T-helper 17 cell (primary cell): ENCODE results near the gene CPA5. TPM values are rescaled to one million over a fixed set of nuclear protein-coding genes. Genes with fewer than 3 reads are reported as not detected.

Experiments
- ATAC-seq: fragments of 150-1000 bp; cut with Tn5 transposase; 2 replicates; pipeline ENCODE4 v1.10.0; 2021; ENCODE audit warnings: mild to moderate bottlenecking, moderate library complexity
- DNase-seq, 3 donors: peaks; one replicate each; pipeline versions ENCODE4 v3.0.0 to v3.0.0-alpha.2; 2020 to 2021
- H3K9me3 ChIP-seq: one replicate; pipeline ENCODE4 v1.7.0; 2013; ENCODE audit warnings: low read length, mild to moderate bottlenecking; ENCODE audit not compliant: control insufficient read depth, poor library complexity, severe bottlenecking
- H3K27ac Mint-ChIP-seq: one replicate; pipeline ENCODE4 v1.8.0; 2022; ENCODE audit warnings: mild to moderate bottlenecking, moderate library complexity, mixed read lengths
- H3K27me3 Mint-ChIP-seq: one replicate; pipeline ENCODE4 v1.8.0; 2022; ENCODE audit warnings: mixed read lengths
- H3K36me3 Mint-ChIP-seq: one replicate; pipeline ENCODE4 v1.8.0; 2022; ENCODE audit warnings: low read depth, mixed read lengths
- H3K4me1 Mint-ChIP-seq: one replicate; pipeline ENCODE4 v1.8.0; 2022; ENCODE audit warnings: mild to moderate bottlenecking, mixed read lengths
- H3K4me3 Mint-ChIP-seq: one replicate; pipeline ENCODE4 v1.8.0; 2022; ENCODE audit warnings: mild to moderate bottlenecking, moderate library complexity, mixed read lengths
- total RNA-seq, 4 donors: library from RNA in 2 of 4; stranded (reverse) in 2 of 4; gene quantifications; one replicate each; pipeline ENCODE4 v1.2.3 and lab custom pipeline; 2022 to 2026

CPA5 gene, protein sequence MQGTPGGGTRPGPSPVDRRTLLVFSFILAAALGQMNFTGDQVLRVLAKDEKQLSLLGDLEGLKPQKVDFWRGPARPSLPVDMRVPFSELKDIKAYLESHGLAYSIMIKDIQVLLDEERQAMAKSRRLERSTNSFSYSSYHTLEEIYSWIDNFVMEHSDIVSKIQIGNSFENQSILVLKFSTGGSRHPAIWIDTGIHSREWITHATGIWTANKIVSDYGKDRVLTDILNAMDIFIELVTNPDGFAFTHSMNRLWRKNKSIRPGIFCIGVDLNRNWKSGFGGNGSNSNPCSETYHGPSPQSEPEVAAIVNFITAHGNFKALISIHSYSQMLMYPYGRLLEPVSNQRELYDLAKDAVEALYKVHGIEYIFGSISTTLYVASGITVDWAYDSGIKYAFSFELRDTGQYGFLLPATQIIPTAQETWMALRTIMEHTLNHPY
- total RNA-seq (10 to 100 TPM in 1 of 2 donors, 1 to 10 TPM in 1; 2.5 to 11.5 TPM), total RNA-seq (lab: John Stamatoyannopoulos, UW) (0 to 1.4 reads per million in 2 donors)

DNA sequence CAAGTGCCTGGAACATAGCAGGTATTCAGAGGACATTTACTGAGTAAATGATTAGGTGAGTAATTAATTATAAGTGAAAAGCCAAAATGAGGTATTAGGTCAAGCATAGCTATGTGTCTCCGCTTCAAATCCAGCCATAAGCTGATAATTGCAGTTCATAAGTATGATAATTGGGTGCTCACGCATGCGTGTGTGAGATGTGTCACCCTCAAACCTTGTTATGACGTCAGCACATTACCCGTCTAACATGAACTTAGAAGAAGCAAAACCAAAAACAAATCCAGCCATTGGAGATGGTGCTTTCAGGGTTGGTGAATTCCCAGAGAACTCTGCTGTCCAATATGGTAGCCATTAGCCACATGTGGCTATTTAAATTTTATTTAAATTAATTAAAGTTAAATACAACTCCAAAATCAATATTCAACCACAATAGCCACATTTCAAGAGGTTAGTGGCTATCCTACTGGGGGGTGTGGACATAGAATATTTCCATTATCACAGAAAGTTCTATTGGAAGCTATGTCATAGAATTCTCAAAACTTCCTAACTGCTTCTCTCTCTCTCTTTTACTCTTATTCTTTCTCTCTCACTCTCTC, at the start of gene CPA5:
Gene CPA5, plus strand, starts transcription at position 546 of the 596 bp plus-strand sequence. CDS start 1,670 bp downstream, outside the sequence.
- no peak for ATAC-seq
- Mint-ChIP-seq H3K36me3 (no peaks in the 10 kb centered on the region), H3K27ac (no peak within 1 kb of the TSS), H3K4me1 (no peaks in the 10 kb centered on the region), H3K27me3 (peaks cover 6% of the 10 kb centered on the region), H3K4me3 (no peak within 1 kb of the TSS)
- no peak for DNase-seq
- H3K9me3 ChIP-seq = no peaks in the 10 kb centered on the region

GRCh38 chr7:130296221-130296951, 48.2 kb upstream of the CPA5 start:
- H3K4me1 Mint-ChIP-seq = peaks cover 2% of the 10 kb centered on the region
- H3K36me3 Mint-ChIP-seq = no peaks in the 10 kb centered on the region
- no peak overlapping the region for H3K27ac Mint-ChIP-seq
- no peak overlapping the region for H3K4me3 Mint-ChIP-seq
- DNase-seq (no peak), ATAC-seq (no peak)
- H3K9me3 ChIP-seq = no peaks in the 10 kb centered on the region
- peaks cover 24% of the 10 kb centered on the region for H3K27me3 Mint-ChIP-seq

DNA sequence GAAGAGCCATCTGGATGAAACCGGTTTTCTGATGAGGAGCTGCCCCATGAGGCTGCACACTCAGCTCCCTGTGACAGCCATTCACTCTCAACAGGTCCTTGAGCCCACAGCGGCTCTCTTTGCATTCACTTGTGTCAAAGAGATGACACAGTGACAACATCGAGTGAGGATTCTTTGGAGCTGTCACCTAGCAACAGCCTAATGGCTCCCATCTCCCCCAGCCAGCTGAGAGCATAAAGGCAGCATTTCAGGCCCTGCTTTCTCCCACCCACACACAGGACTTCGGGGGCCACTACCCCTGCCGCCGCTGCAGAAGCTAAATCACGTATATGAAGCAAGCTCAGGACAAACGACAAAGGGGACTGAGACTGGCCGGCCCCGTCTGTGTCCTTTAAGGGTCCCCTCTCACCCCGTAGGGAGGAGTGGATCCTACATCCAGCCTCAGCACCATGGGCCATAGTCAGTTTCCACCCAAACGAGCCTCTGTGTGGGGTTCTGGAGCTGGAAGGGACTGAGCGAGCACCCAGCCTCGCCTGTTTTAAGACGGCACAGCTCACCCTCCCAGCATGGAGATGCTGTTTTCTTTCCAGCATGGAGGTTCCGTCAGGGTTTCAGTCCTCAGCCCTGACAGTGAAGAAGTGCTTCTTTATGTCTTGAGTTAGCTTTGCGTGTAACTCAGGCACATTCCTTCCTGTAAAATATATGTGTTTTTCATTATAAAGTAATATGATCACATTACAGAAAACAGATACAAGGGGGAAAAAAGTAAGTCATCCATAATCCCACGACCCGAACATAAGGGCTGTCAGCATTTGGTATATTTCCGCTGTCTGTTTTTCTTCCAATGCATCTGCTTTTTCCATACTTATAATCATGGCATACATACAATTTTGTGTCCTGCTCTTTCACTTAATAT, 46.7 kb upstream of the CPA5 start:
- no peaks in the 10 kb centered on the region for H3K9me3 ChIP-seq
- H3K36me3 Mint-ChIP-seq = no peaks in the 10 kb centered on the region
- ATAC-seq (no peak), DNase-seq (no peak)
- peaks cover 2% of the 10 kb centered on the region for H3K4me1 Mint-ChIP-seq
- H3K4me3 Mint-ChIP-seq = no peak overlapping the region
- peaks cover 28% of the 10 kb centered on the region for H3K27me3 Mint-ChIP-seq
- H3K27ac Mint-ChIP-seq = no peak overlapping the region

GRCh38 chr7:130298544-130299326, 45.9 kb upstream of the CPA5 start:
- no peak overlapping the region for H3K27ac Mint-ChIP-seq
- ATAC-seq = no peak
- H3K27me3 Mint-ChIP-seq = peaks cover 31% of the 10 kb centered on the region
- H3K9me3 ChIP-seq = no peaks in the 10 kb centered on the region
- H3K4me3 Mint-ChIP-seq = no peak overlapping the region
- H3K4me1 Mint-ChIP-seq = peaks cover under 1% of the 10 kb centered on the region
- no peaks in the 10 kb centered on the region for H3K36me3 Mint-ChIP-seq
- DNase-seq = no peak

- ATAC-seq (no peak), DNase-seq (no peak)
- H3K4me3 Mint-ChIP-seq = no peak overlapping the region
- H3K4me1 Mint-ChIP-seq = no peaks in the 10 kb centered on the region
- peaks cover 39% of the 10 kb centered on the region for H3K27me3 Mint-ChIP-seq
- no peak overlapping the region for H3K27ac Mint-ChIP-seq
- no peaks in the 10 kb centered on the region for H3K9me3 ChIP-seq
- no peaks in the 10 kb centered on the region for H3K36me3 Mint-ChIP-seq
These were observed 44.8 kb upstream of the CPA5 start for GRCh38 chr7:130299866-130300265.

GRCh38 chr7:130301501-130302020, 43.1 kb upstream of the CPA5 start:
- Mint-ChIP-seq H3K27me3 (peaks cover 26% of the 10 kb centered on the region), H3K4me1 (no peaks in the 10 kb centered on the region), H3K36me3 (no peaks in the 10 kb centered on the region), H3K4me3 (no peak overlapping the region), H3K27ac (no peak overlapping the region)
- DNase-seq = no peak
- no peaks in the 10 kb centered on the region for H3K9me3 ChIP-seq
- ATAC-seq = no peak

- peaks cover 26% of the 10 kb centered on the region for H3K27me3 Mint-ChIP-seq
- H3K4me3 Mint-ChIP-seq = no peak overlapping the region
- no peaks in the 10 kb centered on the region for H3K36me3 Mint-ChIP-seq
- no peaks in the 10 kb centered on the region for H3K9me3 ChIP-seq
- DNase-seq = no peak
- H3K4me1 Mint-ChIP-seq = no peaks in the 10 kb centered on the region
- H3K27ac Mint-ChIP-seq = no peak overlapping the region
- ATAC-seq = no peak
These were observed 42.0 kb upstream of the CPA5 start for GRCh38 chr7:130302649-130303048.

DNA sequence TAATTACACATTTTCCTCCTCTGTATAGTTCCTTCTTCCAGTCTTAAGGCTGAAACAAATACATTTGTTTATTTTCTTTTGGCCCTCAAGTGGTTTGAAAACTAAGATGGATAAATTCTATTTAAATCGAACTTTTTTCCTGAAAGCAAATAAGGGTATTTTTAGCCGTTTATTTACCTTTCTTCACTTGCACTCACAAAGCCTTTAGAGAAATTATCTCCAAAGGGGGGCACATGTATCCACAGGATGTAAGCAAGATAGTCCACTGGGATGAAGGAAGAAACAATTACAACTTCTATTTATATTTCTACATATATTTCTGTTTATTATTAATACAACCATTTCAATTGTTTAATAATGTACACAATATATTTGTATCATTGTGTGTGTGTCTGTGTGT, 41.5 kb upstream of the CPA5 start:
- peaks cover 26% of the 10 kb centered on the region for H3K27me3 Mint-ChIP-seq
- H3K27ac Mint-ChIP-seq = no peak overlapping the region
- H3K36me3 Mint-ChIP-seq = no peaks in the 10 kb centered on the region
- H3K9me3 ChIP-seq = no peaks in the 10 kb centered on the region
- DNase-seq = no peak
- no peaks in the 10 kb centered on the region for H3K4me1 Mint-ChIP-seq
- ATAC-seq = no peak
- H3K4me3 Mint-ChIP-seq = no peak overlapping the region

- Mint-ChIP-seq H3K27ac (no peak overlapping the region), H3K36me3 (no peaks in the 10 kb centered on the region), H3K27me3 (peaks cover 23% of the 10 kb centered on the region), H3K4me3 (no peak overlapping the region), H3K4me1 (no peaks in the 10 kb centered on the region)
- ATAC-seq = no peak
- H3K9me3 ChIP-seq = no peaks in the 10 kb centered on the region
- no peak for DNase-seq
These were observed 41.1 kb upstream of the CPA5 start for GRCh38 chr7:130303551-130303950.

- no peak overlapping the region for H3K27ac Mint-ChIP-seq
- no peaks in the 10 kb centered on the region for H3K4me1 Mint-ChIP-seq
- peaks cover 18% of the 10 kb centered on the region for H3K27me3 Mint-ChIP-seq
- DNase-seq (no peak), ATAC-seq (no peak)
- H3K9me3 ChIP-seq = no peaks in the 10 kb centered on the region
- H3K4me3 Mint-ChIP-seq = no peak overlapping the region
- H3K36me3 Mint-ChIP-seq = no peaks in the 10 kb centered on the region
These were observed 40.6 kb upstream of the CPA5 start for GRCh38 chr7:130303982-130304381.

GRCh38 chr7:130304878-130305277, 39.7 kb upstream of the CPA5 start:
- Mint-ChIP-seq H3K4me1 (no peaks in the 10 kb centered on the region), H3K4me3 (no peak overlapping the region), H3K27ac (no peak overlapping the region), H3K36me3 (no peaks in the 10 kb centered on the region), H3K27me3 (peaks cover 26% of the 10 kb centered on the region)
- H3K9me3 ChIP-seq = no peaks in the 10 kb centered on the region
- ATAC-seq = no peak
- DNase-seq = no peak
